DOHH2 (cell line): ENCODE data around the gene DDX55.

Experiments used
- H3F3A ChIP-seq: fragments of 200-600 bp; sonication (generic), shearing (Covaris generic); 2 replicates; pipeline ENCODE4 v1.6.0; 2016; ENCODE audit warnings: antibody characterized with exemption, mild to moderate bottlenecking; ENCODE audit not compliant: control insufficient read depth, insufficient read depth
- H3K27ac ChIP-seq: fragments of 200-600 bp; sonication (generic); 2 replicates; pipeline ENCODE4 v1.5.1; 2014; ENCODE audit warnings: low read depth, mild to moderate bottlenecking, low read length, moderate library complexity
- H3K27me3 ChIP-seq: fragments of 200-600 bp; sonication (generic); 2 replicates; pipeline ENCODE4 v1.6.1; 2014; ENCODE audit warnings: mild to moderate bottlenecking, low read length, mixed read lengths; ENCODE audit not compliant: control insufficient read depth
- H3K36me3 ChIP-seq: fragments of 200-600 bp; sonication (generic); 2 replicates; pipeline ENCODE4 v1.6.1; 2014; ENCODE audit warnings: mild to moderate bottlenecking, low read length, moderate library complexity, mixed read lengths; ENCODE audit not compliant: control insufficient read depth
- H3K4me1 ChIP-seq: fragments of 200-600 bp; sonication (generic); 2 replicates; pipeline ENCODE4 v1.6.1; 2014; ENCODE audit warnings: mild to moderate bottlenecking, low read length, mixed read lengths; ENCODE audit not compliant: control insufficient read depth
- H3K4me2 ChIP-seq: fragments of 200-600 bp; sonication (generic); 2 replicates; pipeline ENCODE4 v1.6.0; 2014; ENCODE audit warnings: mild to moderate bottlenecking, low read length, moderate library complexity
- H3K4me3 ChIP-seq: fragments of 200-600 bp; sonication (generic); 2 replicates; pipeline ENCODE4 v1.5.1; 2014; ENCODE audit warnings: mild to moderate bottlenecking, low read length, mixed read lengths
- H3K79me2 ChIP-seq: fragments of 200-600 bp; sonication (generic); 2 replicates; pipeline ENCODE4 v1.6.1; 2014; ENCODE audit warnings: mild to moderate bottlenecking, low read length, mixed read lengths; ENCODE audit not compliant: control insufficient read depth
- H3K9me2 ChIP-seq: fragments of 200-600 bp; sonication (generic); replicated peaks from 2 replicates; pipeline ENCODE4 v1.6.1; 2014; ENCODE audit warnings: mild to moderate bottlenecking, low read length, mixed read lengths; ENCODE audit not compliant: control insufficient read depth
- H3K9me3 ChIP-seq: fragments of 200-600 bp; sonication (generic); 2 replicates; pipeline ENCODE4 v1.6.1; 2014; ENCODE audit warnings: antibody characterized with exemption, low read length, mixed read lengths; ENCODE audit not compliant: control insufficient read depth, insufficient read depth
- H4K20me1 ChIP-seq: fragments of 200-600 bp; sonication (generic); 2 replicates; pipeline ENCODE4 v1.6.0; 2014; ENCODE audit warnings: low read depth, mild to moderate bottlenecking, antibody characterized with exemption, low read length, moderate library complexity; ENCODE audit not compliant: control insufficient read depth, insufficient read depth
- CTCF ChIP-seq: fragments of 200-600 bp; sonication (generic); IDR thresholded peaks from one replicate; pipeline ENCODE4 v1.5.1; 2014; ENCODE audit warnings: antibody characterized with exemption, mild to moderate bottlenecking, low read depth, low read length; ENCODE audit not compliant: poor library complexity, severe bottlenecking
- EZH2phosphoT487 ChIP-seq: fragments of 200-600 bp; sonication (generic); IDR thresholded peaks from 2 replicates; pipeline ENCODE4 v1.6.1; 2017; ENCODE audit warnings: borderline replicate concordance, mild to moderate bottlenecking, antibody characterized with exemption, low read length, moderate library complexity, mixed read lengths

Gene DDX55

GRCh38 chr12:123643911-123644310 is 42.0 kb downstream of the DDX55 start:
- Histone ChIP-seq H3K36me3 (peaks cover 72% of the 10 kb centered on the region), H3K4me2 (no peak overlapping the region)

GRCh38 chr12:123645380-123645779 is 43.5 kb downstream of the DDX55 start:
- H3K36me3 ChIP-seq = peaks cover 81% of the 10 kb centered on the region
- peaks cover 27% of the 10 kb centered on the region for H3K79me2 ChIP-seq

More at GRCh38 chr12:123643911-123644310, 42.0 kb downstream of the DDX55 start:
- no peaks in the 10 kb centered on the region for H3F3A ChIP-seq
- no peaks in the 10 kb centered on the region for H3K9me2 ChIP-seq
- no peaks in the 10 kb centered on the region for H3K4me1 ChIP-seq
- H3K4me3 ChIP-seq = no peak overlapping the region
- no peaks in the 10 kb centered on the region for H3K27me3 ChIP-seq
- no peak for TF ChIP-seq CTCF
- no peak for TF ChIP-seq EZH2phosphoT487
- H3K79me2 ChIP-seq = peaks cover 33% of the 10 kb centered on the region
- no peaks in the 10 kb centered on the region for H4K20me1 ChIP-seq
- no peaks in the 10 kb centered on the region for H3K9me3 ChIP-seq
- H3K27ac ChIP-seq = no peak overlapping the region

GRCh38 chr12:123645878-123646277 is 44.0 kb downstream of the DDX55 start:
- no peak overlapping the region for H3K27ac ChIP-seq
- H3K4me2 ChIP-seq = no peak overlapping the region
- no peaks in the 10 kb centered on the region for H3K4me1 ChIP-seq
- H3K79me2 ChIP-seq = peaks cover 22% of the 10 kb centered on the region
- peaks cover 81% of the 10 kb centered on the region for H3K36me3 ChIP-seq
- TF ChIP-seq EZH2phosphoT487 (no peak), CTCF (no peak)
- H3K4me3 ChIP-seq = no peak overlapping the region
- no peaks in the 10 kb centered on the region for H3F3A ChIP-seq
- H4K20me1 ChIP-seq = no peaks in the 10 kb centered on the region
- H3K9me3 ChIP-seq = no peaks in the 10 kb centered on the region
- H3K27me3 ChIP-seq = no peaks in the 10 kb centered on the region
- no peaks in the 10 kb centered on the region for H3K9me2 ChIP-seq

More at GRCh38 chr12:123645380-123645779, 43.5 kb downstream of the DDX55 start:
- H3K4me3 ChIP-seq = no peak overlapping the region
- H3K4me2 ChIP-seq = no peak overlapping the region
- TF ChIP-seq EZH2phosphoT487 (no peak), CTCF (no peak)
- H3K27me3 ChIP-seq = no peaks in the 10 kb centered on the region
- no peaks in the 10 kb centered on the region for H3F3A ChIP-seq
- no peaks in the 10 kb centered on the region for H3K9me2 ChIP-seq
- H4K20me1 ChIP-seq = no peaks in the 10 kb centered on the region
- H3K27ac ChIP-seq = no peak overlapping the region
- H3K4me1 ChIP-seq = no peaks in the 10 kb centered on the region
- no peaks in the 10 kb centered on the region for H3K9me3 ChIP-seq
